OCI-LY1 (cell line): ENCODE results near the gene KCTD18.

ENCODE experiments used
- H2AFZ ChIP-seq: fragments of 200-600 bp; sonication (generic), shearing (Covaris generic); 2 replicates; pipeline ENCODE4 v1.6.0; 2014; ENCODE audit warnings: antibody characterized with exemption, mild to moderate bottlenecking, low read length
- H3F3A ChIP-seq: fragments of 200-600 bp; sonication (generic), shearing (Covaris generic); 2 replicates; pipeline ENCODE4 v1.6.0; 2014; ENCODE audit warnings: mild to moderate bottlenecking, antibody characterized with exemption, low read length, moderate library complexity; ENCODE audit not compliant: insufficient read depth
- H3K27ac ChIP-seq: fragments of 200-600 bp; sonication (generic); 2 replicates; pipeline ENCODE4 v1.5.1; 2014; ENCODE audit warnings: low read length, mixed run types, mild to moderate bottlenecking, low read depth; ENCODE audit not compliant: poor library complexity, severe bottlenecking
- H3K27me3 ChIP-seq: fragments of 200-600 bp; sonication (generic); 2 replicates; pipeline ENCODE4 v1.6.0; 2014; ENCODE audit warnings: antibody characterized with exemption, mild to moderate bottlenecking, low read length, moderate library complexity; ENCODE audit not compliant: insufficient read depth
- H3K36me3 ChIP-seq: fragments of 200-600 bp; sonication (generic); 2 replicates; pipeline ENCODE4 v1.6.1; 2014; ENCODE audit warnings: mild to moderate bottlenecking, antibody characterized with exemption, low read length, moderate library complexity, mixed read lengths; ENCODE audit not compliant: insufficient read depth
- H3K4me1 ChIP-seq: fragments of 200-600 bp; sonication (generic); 2 replicates; pipeline ENCODE4 v1.5.1; 2014; ENCODE audit warnings: mild to moderate bottlenecking, low read length, moderate library complexity; ENCODE audit not compliant: insufficient read depth, severe bottlenecking
- H3K4me2 ChIP-seq: fragments of 200-600 bp; sonication (generic), shearing (Covaris generic); 2 replicates; pipeline ENCODE4 v1.6.1; 2014; ENCODE audit warnings: low read length
- H3K4me3 ChIP-seq: fragments of 200-600 bp; sonication (generic); 2 replicates; pipeline ENCODE4 v1.5.1; 2014; ENCODE audit warnings: low read length, low read depth, mild to moderate bottlenecking, mixed read lengths; ENCODE audit not compliant: poor library complexity, severe bottlenecking
- H3K79me2 ChIP-seq: fragments of 200-600 bp; shearing (Covaris generic); 2 replicates; pipeline ENCODE4 v1.6.1; 2016; ENCODE audit warnings: mixed run types, low read length, mixed read lengths; ENCODE audit not compliant: insufficient read depth
- H3K9ac ChIP-seq: fragments of 200-600 bp; sonication (generic), shearing (Covaris generic); 2 replicates; pipeline ENCODE4 v1.6.1; 2014; ENCODE audit warnings: mild to moderate bottlenecking, low read length, mixed read lengths
- H3K9me2 ChIP-seq: fragments of 200-600 bp; sonication (generic), shearing (Covaris generic); 2 replicates; pipeline ENCODE4 v1.6.1; 2014; ENCODE audit warnings: low read depth, mild to moderate bottlenecking, low read length, mixed read lengths
- H3K9me3 ChIP-seq: fragments of 200-600 bp; shearing (Covaris generic); 2 replicates; pipeline ENCODE4 v1.6.1; 2014; ENCODE audit warnings: low read length, mixed read lengths
- H4K20me1 ChIP-seq: fragments of 200-600 bp; sonication (generic), shearing (Covaris generic); 2 replicates; pipeline ENCODE4 v1.6.0; 2016; ENCODE audit warnings: mild to moderate bottlenecking, low read length; ENCODE audit not compliant: insufficient read depth
- EZH2 ChIP-seq: fragments of 200-600 bp; sonication (generic), shearing (Covaris generic); IDR thresholded peaks from 2 replicates; pipeline ENCODE4 v1.8.0; 2017; ENCODE audit warnings: borderline replicate concordance, mixed run types, mild to moderate bottlenecking, antibody characterized with exemption, low read length, moderate library complexity, mixed read lengths
- TF ChIP-seq, protein P1 (sequence below): fragments of 200-600 bp; sonication (generic), shearing (Covaris generic); IDR thresholded peaks from 2 replicates; pipeline ENCODE4 v1.5.1; 2017; ENCODE audit warnings: mild to moderate bottlenecking, antibody characterized with exemption, low read length, moderate library complexity, mixed read lengths

KCTD18 gene

DNA sequence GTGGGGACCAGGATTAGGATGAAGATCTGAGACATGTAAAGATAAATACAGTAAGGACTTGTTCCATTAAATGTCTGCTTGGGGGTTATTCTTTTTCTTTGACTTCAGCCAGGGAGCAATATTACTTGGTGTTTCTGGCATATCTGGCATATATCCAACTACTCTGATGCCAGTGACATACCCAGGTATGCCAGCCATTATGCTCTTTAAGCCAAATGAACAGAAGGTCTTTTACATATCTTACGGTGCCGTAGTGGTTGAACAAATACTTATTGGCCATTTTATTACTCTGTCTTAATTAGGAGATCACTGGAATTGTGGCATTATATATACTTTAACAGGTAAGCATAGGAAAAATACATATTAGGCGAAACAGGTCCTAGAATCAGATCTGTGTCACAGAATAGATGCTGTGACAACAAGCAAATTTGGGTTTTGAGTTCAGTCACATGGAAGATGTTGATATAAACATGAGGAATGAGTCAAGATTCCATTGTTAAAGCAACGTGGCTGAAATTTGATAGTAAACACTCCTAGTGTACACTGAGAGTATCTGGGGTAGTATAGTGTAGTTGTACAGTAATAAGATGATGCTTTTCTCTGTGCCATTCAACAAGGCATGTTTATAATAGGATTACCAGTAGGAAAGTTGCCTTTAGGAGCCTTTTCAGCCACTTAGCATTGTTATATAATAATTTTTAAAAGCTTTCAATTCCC is 62.6 kb downstream of the KCTD18 start:
- Histone ChIP-seq H3K9ac (no peak overlapping the region), H2AFZ (no peak overlapping the region), H3K9me3 (no peaks in the 10 kb centered on the region), H3K4me2 (no peak overlapping the region), H3K36me3 (no peaks in the 10 kb centered on the region), H3K4me3 (no peak overlapping the region), H3F3A (no peaks in the 10 kb centered on the region), H3K27ac (no peak overlapping the region), H3K79me2 (no peaks in the 10 kb centered on the region), H3K27me3 (no peaks in the 10 kb centered on the region), H4K20me1 (no peaks in the 10 kb centered on the region), H3K9me2 (no peaks in the 10 kb centered on the region), H3K4me1 (peaks cover 20% of the 10 kb centered on the region)
- TF ChIP-seq, protein P1, sequence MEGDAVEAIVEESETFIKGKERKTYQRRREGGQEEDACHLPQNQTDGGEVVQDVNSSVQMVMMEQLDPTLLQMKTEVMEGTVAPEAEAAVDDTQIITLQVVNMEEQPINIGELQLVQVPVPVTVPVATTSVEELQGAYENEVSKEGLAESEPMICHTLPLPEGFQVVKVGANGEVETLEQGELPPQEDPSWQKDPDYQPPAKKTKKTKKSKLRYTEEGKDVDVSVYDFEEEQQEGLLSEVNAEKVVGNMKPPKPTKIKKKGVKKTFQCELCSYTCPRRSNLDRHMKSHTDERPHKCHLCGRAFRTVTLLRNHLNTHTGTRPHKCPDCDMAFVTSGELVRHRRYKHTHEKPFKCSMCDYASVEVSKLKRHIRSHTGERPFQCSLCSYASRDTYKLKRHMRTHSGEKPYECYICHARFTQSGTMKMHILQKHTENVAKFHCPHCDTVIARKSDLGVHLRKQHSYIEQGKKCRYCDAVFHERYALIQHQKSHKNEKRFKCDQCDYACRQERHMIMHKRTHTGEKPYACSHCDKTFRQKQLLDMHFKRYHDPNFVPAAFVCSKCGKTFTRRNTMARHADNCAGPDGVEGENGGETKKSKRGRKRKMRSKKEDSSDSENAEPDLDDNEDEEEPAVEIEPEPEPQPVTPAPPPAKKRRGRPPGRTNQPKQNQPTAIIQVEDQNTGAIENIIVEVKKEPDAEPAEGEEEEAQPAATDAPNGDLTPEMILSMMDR, result no peak
- TF ChIP-seq EZH2, result no peak

DNA sequence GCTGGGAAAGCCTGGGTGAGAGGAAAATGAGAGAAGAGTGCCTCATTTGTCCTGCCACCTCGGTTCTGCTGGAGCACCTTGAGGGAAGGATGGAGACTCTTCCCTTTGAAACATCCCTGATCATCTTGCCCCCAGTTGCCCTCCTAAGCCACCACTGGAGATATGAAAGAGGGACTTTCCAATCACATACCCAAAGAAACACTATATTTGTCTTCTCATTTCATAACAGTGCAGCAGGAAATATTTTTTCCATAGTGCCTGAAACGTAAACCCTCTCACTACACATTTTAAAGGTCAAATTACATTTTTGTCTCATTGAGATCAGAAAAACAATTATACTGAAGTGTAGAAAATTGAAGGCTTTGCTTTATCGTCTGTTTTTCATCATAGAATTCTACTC is 63.3 kb downstream of the KCTD18 start:
- Histone ChIP-seq H3K4me1 (peaks cover 17% of the 10 kb centered on the region), H3K4me2 (no peak overlapping the region), H4K20me1 (no peaks in the 10 kb centered on the region), H3K4me3 (no peak overlapping the region), H3K79me2 (no peaks in the 10 kb centered on the region), H3K9me2 (no peaks in the 10 kb centered on the region), H3K9me3 (no peaks in the 10 kb centered on the region), H3F3A (no peaks in the 10 kb centered on the region), H3K27me3 (no peaks in the 10 kb centered on the region), H3K9ac (no peak overlapping the region), H3K27ac (no peak overlapping the region), H3K36me3 (no peaks in the 10 kb centered on the region), H2AFZ (no peak overlapping the region)
- TF ChIP-seq, protein P1, result no peak
- no peak for TF ChIP-seq EZH2

DNA sequence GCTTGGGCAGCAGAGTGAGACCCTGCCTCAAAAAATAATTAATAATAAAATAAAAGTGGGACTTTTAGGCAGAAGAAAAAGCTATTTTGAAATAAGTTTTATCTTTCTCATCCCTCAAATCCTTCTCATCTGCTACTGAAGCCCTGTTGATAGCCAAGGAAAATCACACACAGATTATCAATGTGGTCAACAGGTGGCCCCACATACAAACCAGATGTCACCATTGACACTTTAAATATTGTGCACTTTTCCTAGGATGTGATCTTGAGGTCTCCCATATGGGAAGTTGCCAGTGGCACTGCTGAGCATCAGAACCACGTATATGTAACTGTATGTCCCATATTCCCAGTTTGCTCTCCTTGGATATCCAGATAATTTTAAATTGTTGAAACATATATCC is 64.6 kb downstream of the KCTD18 start:
- TF ChIP-seq EZH2, result no peak
- TF ChIP-seq, protein P1, result peak; percentile 36; the same call in 1 of the 2 replicates

More for the DNA sequence above, 64.6 kb downstream of the KCTD18 start:
- Histone ChIP-seq H3K9me2 (no peaks in the 10 kb centered on the region), H2AFZ (no peak overlapping the region), H3K79me2 (no peaks in the 10 kb centered on the region), H3K4me3 (no peak overlapping the region), H3K36me3 (no peaks in the 10 kb centered on the region), H3K4me2 (no peak overlapping the region), H3K4me1 (peaks cover 13% of the 10 kb centered on the region), H3K27me3 (no peaks in the 10 kb centered on the region), H3K9me3 (no peaks in the 10 kb centered on the region), H3F3A (no peaks in the 10 kb centered on the region), H4K20me1 (no peaks in the 10 kb centered on the region), H3K9ac (no peak overlapping the region), H3K27ac (no peak overlapping the region)
